CD4-positive, alpha-beta T cell treated with Interleukin-4 for 4 hours (primary cell): Measurements from ENCODE around the gene PARP12.

ENCODE experiments used
- DNase-seq: peaks from one replicate; pipeline ENCODE4 v3.0.0-alpha.2; 2020

PARP12 gene

DNA sequence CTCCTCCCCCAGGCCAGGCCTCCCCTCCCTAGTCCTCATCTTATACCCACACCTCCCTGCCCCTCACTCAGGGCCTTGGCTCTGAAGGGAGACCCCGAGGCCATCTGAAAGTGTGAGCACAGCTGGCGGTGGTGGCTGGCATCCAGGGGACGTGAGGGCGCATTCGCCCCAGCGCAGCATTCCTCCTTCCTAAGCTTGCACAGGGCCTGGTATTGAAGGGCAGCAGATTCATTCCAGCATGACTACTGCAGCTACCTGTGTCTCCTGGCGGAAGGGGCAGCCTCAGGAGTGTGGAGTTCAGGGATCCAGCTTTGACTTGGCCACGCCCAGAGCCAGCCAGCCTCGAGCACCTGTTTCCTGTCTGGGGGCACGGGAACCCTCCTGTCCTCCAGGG is 72.6 kb downstream of the PARP12 start:
- no peak for DNase-seq

DNA sequence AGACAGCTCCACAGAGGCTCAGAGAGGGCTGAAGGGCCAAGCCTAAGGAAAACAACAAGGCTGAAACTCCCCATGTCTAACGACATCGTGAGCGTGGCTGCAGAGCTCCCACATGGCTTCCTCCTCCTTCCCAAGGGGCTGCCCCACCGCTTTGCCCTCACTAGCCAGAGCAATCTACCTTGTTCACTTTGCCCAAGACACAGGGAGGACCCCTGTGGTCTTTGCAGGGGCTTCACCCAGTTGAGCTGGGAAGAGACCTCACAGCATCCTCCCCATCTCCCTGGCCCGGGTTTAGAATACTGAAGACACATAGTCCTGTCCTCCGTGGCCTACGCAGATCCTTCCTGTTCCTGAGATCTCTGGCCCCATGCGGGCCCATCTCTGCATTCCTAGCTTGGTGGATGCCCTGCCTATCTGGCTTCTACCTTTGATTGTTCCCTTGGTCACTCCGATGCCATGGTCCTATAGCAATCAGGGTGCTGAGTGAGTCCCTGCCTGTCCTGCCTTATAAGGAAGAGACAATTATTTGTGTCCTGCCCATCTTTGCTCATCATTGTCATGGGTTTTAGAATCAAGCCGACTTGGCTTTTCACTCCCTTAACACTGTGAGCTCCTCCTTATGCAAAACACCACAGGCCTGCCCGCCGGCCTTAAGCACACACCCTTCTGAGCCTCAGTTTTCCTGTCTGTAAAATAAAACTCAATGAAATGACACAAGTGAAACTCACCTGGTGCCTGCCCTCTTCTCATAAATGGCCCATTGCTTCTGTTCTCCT is 73.2 kb downstream of the PARP12 start:
- no peak for DNase-seq

- DNase-seq, result no peak
Measured at GRCh38 chr7:139987691-139988516, 74.8 kb downstream of the PARP12 start.

DNA sequence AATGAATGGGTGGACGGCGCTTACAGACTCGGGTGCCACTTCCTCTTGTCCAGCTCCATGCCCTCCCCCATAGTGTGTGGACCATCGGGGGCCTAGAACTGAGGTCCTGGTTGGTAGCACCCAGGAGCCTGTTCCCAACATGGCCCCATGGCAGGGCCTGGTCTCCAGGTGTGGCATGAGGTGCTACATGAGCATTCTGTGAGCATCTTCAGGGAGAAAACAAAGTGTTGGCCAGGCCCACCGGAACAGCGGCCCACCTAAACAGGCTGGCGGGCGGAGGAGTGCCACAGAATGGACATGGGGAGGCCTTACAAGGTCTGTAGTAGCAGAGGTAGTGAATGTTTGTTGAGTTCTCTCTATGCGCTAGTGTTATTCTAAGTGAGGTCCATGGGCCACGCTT is 76.9 kb downstream of the PARP12 start:
- DNase-seq, result no peak

DNA sequence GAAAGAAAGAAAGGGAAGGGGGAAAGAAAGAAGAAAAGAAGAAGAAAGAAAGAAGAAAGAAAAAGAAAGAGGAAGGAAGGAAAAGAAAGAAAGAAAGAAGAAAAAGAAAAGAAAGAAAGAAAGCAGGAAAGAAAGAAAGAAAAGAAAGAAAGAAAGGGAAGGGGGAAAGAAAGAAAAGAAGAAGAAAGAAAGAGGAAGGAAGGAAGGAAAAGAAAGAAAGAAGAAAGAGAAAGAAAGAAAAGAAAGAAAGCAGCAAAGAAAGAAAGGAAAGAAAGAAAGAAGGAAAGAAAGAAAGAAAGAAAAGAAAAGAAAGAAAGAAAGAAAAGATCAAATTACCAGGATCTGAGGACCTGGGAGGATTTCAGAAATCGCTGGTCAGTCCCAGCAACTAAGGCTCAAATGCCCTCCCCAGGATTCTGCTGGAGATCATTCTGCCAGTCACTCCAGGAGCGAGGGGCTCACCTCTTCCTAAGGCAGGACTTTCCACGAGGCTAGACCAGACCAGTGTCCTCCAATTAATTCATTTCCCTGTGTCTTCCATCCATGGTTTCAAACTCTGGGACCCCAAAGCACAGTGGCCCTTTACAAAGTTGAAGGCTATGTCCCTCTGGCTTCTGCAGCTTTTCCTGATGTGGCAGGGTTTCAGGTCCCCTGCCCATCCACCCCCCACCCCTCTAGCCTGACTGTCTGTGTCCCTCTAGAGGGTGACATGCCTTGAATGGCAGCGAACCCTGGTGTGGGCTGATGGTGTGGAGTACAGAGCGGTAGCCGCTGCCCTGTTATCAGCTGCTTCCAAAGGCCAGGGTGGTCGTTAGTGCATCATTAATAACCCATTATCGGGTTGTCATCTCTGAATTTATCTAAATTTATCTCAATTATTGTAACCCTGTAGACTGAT is 77.9 kb downstream of the PARP12 start:
- DNase-seq, result no peak

- no peak for DNase-seq
Measured at GRCh38 chr7:139982927-139983920, 79.5 kb downstream of the PARP12 start.

DNA sequence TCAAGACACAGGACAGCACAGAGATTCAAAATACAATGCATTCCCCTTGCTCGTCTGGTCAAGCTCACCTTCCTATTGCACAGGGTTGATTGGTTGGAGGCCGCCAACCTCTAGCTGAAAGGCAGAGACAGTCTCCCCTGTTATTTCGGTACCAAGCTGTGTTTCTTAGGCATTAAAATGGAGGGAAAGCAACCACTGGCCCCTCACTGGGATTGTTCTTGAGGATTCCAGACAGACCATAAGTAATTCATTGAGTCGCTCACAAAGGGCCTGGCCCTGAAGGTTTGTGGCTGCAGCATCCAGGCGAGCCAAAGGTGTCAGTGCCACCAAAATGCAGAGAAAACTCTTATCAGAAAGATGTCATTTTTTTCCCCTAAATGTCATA is 81.2 kb downstream of the PARP12 start:
- no peak for DNase-seq

GRCh38 chr7:139976838-139977656 is 85.7 kb downstream of the PARP12 start:
- no peak for DNase-seq

- no peak for DNase-seq
Measured at GRCh38 chr7:139976055-139976837, 86.5 kb downstream of the PARP12 start.

GRCh38 chr7:139974179-139974811 is 88.5 kb downstream of the PARP12 start:
- no peak for DNase-seq
